NCI-H2227 (cell line): ENCODE data around the gene CP.

ENCODE experiments used
- DNase-seq: peaks from one replicate; lab custom pipeline; 2025; ENCODE audit not compliant: unreplicated experiment; lab: John Stamatoyannopoulos, UW

Gene CP

GRCh38 chr3:149186721-149187120 is 34.9 kb downstream of the CP start:
- no peak for DNase-seq

- no peak for DNase-seq
Observed at GRCh38 chr3:149186219-149186618, 35.4 kb downstream of the CP start.

- DNase-seq: no peak
Observed at GRCh38 chr3:149181182-149181581, 40.4 kb downstream of the CP start.

GRCh38 chr3:149180057-149180573 is 41.5 kb downstream of the CP start:
- DNase-seq: no peak

GRCh38 chr3:149179220-149179619 is 42.4 kb downstream of the CP start:
- no peak for DNase-seq

GRCh38 chr3:149177122-149177521 is 44.5 kb downstream of the CP start:
- DNase-seq: no peak

GRCh38 chr3:149174901-149175300 is 46.7 kb downstream of the CP start:
- DNase-seq: no peak

GRCh38 chr3:149170672-149171071 is 51.0 kb downstream of the CP start:
- no peak for DNase-seq

- DNase-seq: no peak
Observed at GRCh38 chr3:149167898-149168297, 53.7 kb downstream of the CP start.

- DNase-seq: no peak
Observed at GRCh38 chr3:149163066-149163465, 58.6 kb downstream of the CP start.

GRCh38 chr3:149162007-149162406 is 59.6 kb downstream of the CP start:
- DNase-seq: no peak

GRCh38 chr3:149160754-149161300 is 60.8 kb downstream of the CP start:
- no peak for DNase-seq

- DNase-seq: no peak
Observed at GRCh38 chr3:149153402-149153801, 68.2 kb downstream of the CP start.

GRCh38 chr3:149152420-149152819 is 69.2 kb downstream of the CP start:
- no peak for DNase-seq

GRCh38 chr3:149151843-149152242 is 69.8 kb downstream of the CP start:
- DNase-seq: no peak

GRCh38 chr3:149150436-149150835 is 71.2 kb downstream of the CP start:
- DNase-seq: no peak

GRCh38 chr3:149145974-149146373 is 75.7 kb downstream of the CP start:
- no peak for DNase-seq

- no peak for DNase-seq
Observed at GRCh38 chr3:149145356-149145755, 76.3 kb downstream of the CP start.

GRCh38 chr3:149142682-149143081 is 78.9 kb downstream of the CP start:
- no peak for DNase-seq

- DNase-seq: no peak
Observed at GRCh38 chr3:149134575-149134974, 87.1 kb downstream of the CP start.

GRCh38 chr3:149131589-149131988 is 90.0 kb downstream of the CP start:
- DNase-seq: no peak

GRCh38 chr3:149129326-149130205 is 92.1 kb downstream of the CP start, which contains the start of gene HPS3:
Gene HPS3, plus strand, starts transcription at chr3:149129638. Its CDS starts 86 bp downstream, at chr3:149129724.
- peak; percentile 93 for DNase-seq
